D341Med (cell line): ENCODE results near the gene ZFPL1.

ENCODE experiments used
- DNase-seq: peaks from one replicate; pipeline ENCODE4 v3.0.0; 2012; ENCODE audit warnings: low spot score

The ZFPL1 gene

DNA sequence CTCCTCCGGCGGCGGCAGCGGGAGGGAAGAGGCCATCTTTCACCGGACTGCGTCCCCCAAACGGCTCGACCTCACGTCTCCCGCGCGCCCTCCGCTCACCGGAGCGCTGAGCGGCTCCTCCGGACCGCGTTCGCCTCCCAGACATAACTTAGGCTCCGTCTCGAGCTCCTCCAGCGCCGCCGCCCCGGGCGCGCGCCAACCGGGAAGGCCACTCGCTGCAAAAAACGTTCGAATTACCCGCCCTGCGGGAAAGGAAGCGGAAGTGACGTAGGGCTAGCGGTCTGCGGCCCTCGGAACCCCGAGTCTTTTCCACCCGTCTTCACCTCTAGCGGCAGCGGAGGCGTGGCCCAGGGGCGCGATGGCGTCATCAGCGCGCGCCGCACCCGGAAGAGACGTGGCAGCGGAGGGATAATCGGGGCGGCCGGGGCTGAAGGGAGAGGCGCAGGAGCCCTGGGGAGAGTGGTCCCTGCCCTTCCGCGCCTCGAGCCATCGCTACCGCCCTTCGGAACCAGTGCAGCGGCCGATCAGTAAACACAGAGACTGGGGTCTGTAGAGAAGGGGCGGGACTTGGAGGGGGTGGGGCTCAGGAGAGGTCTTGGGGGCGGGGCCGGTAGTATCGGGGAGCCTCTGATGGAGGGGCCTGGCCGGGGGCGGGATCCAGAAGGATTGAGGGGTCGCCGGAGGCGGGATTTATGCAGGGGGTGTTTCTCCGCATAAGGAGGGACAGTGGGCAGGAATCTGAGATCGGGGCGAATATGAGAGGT is at the start of gene ZFPL1, which contains the start of gene CDCA5:
Gene ZFPL1, plus strand, starts transcription at position 389 of the 764 bp plus-strand sequence. CDS start 477 bp downstream, outside the sequence.
Gene CDCA5, minus strand, starts transcription at position 207 of the 764 bp plus-strand sequence. Its CDS starts 62 bp downstream, at position 145.
- DNase-seq, result peak; percentile 99

DNA sequence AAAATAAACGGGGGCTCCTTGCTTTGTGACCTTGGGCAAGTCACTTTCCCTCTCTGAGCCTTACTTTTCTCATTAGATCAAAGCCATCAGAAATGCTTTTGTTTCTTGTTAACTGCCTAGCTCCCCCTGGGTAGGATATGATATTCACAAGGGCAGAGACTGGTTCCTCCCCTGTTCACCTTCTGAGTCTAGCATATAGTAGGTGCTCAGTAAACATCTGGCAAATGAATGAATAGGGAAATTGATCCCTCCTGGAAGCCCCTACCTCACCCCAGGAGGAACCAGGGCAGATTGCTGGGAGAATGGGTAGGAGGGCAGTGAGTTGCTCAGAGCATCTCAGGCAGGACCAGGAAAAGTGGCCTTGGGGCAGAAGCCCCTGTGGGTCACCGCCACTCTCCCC is 49.6 kb upstream of the ZFPL1 start:
- DNase-seq, result no peak

DNA sequence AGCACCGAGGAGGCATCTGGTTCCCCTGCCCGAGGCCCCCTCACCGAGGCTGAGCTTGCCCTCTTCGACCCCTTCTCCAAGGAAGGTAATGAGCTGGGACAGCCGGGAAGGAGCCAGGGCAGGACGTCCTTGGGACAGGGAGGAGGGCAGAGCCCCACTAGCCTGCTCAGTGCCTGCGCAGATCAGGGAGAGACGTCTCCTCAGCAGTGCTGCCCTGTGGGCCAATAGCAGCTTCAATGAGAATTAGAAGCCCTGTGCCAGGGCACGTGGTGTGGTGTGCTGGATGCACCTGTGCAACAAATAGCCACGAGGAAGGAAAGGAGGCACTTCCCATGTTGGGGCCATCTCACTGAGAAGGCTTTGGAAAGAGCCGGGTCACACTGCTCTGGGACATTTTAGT is 48.4 kb upstream of the ZFPL1 start:
- DNase-seq, result no peak

DNA sequence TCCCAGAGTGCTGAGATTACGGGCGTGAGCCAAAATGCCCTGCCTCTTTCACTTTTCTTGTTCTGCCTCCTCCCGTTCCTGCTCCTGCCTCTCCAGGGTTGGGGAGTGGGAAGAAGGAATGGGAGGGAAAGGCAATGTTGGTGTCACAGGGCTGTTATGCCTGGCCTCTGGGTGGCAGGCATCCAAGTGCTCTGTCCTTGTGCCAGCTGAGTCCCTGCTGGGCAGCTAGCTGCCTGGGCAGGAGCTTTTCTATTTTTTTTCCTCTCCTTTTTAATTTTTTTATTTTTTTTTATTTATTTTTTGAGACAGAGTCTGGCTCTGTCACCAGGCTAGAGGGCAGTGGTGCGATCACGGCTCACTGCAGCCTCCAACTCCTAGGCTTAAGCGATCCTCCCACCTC is 47.1 kb upstream of the ZFPL1 start:
- DNase-seq, result no peak

DNA sequence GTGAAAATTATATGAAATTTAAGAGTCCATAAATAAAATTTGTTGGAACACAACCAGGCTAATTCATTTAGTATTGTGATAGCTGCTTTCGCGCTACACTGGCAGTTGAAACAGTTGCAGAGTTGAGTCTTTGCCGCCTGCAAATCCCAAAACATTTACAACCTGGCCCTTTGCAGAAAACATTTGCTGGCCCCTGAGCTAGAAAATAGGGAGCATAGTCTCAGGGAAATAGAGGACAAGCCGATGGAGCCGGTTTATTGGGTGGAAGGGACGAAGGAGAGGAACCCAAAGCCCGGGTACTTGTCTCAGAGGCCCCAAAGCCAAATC is 43.5 kb upstream of the ZFPL1 start:
- DNase-seq, result no peak

DNA sequence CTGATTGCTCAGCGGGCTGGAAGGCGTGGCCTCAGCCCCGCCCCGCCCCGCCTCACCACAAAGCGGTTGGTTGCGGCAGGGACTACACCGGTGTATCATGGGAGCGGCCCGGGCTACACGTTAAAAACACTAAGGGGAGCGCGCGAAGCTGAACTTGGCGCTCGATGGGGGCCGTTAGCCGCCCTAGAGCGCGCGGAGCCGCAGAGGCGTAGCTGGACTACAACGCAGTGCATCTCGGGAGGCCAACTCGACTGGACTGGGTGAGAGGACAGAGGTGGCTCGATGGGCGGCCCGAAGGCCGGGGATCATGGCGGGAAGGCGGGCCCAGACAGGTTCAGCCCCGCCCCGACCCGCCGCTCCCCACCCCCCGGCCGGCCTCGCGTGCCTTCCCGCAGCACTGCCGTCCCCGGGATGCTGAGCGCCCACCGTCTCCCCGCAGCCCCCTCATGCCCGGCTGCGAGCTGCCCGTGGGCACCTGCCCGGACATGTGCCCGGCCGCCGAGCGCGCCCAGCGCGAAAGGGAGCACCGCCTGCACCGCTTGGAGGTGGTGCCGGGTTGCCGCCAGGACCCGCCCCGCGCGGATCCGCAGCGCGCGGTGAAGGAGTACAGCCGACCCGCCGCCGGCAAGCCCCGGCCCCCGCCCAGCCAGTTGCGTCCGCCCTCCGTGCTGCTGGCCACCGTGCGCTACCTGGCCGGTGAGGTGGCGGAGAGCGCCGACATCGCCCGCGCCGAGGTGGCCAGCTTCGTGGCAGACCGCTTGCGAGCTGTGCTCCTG is 43.0 kb upstream of the ZFPL1 start, which contains the start of gene SAC3D1:
Gene SAC3D1, plus strand, starts transcription at position 364 of the 776 bp plus-strand sequence. Its CDS starts 83 bp downstream, at position 447.
- DNase-seq, result peak; percentile 94

DNA sequence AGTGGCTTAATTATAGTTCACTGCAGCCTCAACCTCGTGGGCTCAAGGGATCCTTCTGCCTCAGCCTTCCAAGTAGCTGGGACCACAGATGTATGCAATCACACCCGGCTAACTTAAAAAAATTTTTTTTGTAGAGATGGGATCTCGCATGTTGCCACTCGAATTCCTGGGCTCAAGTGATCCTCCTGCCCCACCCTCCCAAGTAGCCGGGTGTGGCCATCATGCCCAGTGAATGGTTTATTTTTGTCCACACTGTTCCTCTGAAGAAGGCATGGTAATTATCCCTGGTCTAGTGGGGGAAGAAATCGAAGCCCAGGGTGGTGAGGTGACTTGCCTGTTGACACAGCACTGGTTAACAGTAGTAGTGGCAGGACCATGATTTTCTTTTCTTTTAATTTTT is 41.1 kb upstream of the ZFPL1 start:
- no peak for DNase-seq

DNA sequence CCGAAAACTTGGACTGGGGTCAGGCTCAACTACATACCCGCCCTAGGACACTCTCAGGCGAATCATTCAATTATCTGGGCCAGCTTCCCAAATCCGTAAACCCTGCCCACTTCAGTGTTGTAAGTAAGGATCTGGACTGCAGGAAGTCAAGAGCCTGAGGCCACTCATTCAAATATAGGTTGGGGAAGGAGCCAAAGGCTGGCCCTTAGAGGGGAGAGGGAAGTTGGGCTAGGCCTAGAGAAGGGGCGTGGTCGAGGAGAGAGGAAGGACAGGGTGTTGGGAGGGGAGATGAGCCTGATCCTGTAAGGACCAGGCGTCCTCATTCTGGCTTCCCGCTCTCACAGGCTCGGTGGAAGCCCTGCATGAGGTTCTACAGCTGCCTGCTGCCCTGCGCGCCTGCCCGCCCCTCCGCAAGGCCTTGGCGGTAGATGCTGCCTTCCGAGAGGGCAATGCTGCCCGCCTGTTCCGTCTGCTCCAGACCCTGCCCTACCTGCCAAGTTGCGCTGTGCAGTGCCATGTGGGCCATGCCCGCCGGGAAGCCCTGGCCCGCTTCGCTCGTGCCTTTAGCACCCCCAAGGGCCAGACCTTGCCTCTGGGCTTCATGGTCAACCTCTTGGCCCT is 40.0 kb upstream of the ZFPL1 start:
- no peak for DNase-seq

DNA sequence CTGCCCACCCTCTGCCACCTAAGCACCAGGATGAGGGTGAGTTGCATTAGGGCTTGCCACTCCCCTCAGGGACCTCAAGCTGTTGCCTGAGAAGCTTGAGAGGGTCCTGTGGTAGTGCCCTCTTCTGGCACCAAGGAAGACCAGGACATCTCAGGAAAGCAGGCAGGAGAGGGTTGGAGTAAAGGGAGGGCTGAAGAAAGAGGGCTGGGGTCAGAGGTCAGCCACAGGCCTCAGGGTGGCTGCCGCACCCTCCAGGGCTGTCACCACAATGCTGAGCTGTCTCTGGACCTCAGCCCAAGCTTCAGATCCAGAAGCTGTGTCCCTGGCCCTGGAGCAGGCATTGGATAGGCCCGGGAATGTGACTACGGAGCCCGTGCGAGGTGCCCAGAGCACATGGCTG is 39.0 kb upstream of the ZFPL1 start:
- no peak for DNase-seq

DNA sequence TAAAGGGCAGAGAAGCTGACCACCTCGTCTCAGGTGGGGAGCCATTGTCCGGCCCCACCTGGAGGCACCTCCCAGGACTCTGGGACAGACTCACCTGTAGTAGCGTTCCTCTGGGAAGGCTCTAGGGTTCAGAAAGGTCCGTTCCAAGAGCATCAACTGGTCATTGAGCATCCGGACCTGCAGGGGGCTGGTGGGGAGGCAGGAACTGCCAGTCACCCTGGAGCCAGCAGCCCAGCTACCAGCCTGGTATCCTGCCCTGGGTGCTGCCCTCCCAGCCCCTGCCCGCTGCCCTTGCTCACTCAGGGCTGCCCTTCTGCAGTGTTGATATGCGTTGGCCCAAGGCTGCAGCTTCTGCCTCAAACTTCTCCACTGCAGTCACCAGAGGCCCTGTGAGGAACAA is 38.3 kb upstream of the ZFPL1 start:
- no peak for DNase-seq

DNA sequence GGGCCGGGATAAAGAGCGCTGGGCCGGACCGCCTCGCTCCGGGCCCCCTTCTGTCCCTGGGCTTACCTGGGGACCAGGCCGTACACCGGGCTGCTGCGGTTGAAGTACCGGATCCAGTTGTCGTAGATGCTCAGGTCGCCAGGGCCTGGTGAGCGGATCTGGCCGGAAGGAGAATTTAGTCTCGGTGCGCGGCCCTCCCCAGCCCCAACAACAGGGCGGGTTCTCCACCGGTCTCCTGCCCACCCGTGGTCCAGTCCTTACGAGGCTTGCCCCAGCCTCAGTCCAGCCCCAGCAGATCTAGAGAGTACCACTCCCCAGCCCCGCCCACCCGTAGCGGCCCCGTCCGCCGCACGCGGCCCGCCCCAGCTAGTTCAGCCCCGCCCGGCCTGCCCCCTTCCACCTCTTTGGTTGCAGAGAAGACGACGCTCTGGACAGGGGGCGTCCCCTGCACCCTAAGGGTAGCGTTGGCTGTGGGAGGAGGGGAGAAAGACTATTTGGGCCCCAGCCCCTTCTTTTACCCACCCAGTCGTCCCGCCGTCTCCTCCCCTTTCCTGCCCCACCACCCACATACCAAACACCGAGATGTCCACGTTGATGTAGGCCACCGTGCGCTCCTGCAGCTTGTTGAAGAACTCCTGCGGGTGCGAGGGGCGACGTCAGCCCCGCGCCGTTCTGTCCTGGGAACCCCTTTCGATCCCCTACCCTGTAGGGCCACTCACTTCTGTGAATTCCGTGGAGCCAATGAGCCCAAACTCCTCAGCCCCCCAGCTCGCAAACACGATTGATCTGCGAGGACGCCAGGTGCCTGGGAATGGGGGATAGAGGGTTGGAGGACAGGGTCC is 36.2 kb upstream of the ZFPL1 start:
- DNase-seq, result no peak

DNA sequence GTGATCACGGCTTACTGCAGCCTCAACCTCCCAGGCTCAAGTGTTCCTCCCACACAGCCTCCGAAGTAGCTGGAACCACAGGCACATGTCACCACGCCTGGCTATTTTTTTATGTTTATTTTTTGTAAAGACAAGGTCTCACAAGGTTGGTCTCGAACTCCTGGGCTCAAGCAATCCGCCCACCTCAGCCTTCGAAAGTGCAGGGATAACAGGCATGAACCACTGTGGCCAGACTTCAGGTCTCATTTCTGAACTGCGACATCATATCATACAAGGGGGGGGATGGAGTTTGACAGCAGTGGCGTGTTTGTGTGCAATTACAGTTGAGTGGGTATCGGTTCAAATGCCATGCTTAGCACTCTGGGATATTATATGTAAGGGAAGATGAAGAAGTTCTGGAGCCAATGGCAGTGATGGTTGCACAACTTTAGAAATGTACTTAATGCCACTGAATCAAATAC is 32.6 kb upstream of the ZFPL1 start:
- no peak for DNase-seq

DNA sequence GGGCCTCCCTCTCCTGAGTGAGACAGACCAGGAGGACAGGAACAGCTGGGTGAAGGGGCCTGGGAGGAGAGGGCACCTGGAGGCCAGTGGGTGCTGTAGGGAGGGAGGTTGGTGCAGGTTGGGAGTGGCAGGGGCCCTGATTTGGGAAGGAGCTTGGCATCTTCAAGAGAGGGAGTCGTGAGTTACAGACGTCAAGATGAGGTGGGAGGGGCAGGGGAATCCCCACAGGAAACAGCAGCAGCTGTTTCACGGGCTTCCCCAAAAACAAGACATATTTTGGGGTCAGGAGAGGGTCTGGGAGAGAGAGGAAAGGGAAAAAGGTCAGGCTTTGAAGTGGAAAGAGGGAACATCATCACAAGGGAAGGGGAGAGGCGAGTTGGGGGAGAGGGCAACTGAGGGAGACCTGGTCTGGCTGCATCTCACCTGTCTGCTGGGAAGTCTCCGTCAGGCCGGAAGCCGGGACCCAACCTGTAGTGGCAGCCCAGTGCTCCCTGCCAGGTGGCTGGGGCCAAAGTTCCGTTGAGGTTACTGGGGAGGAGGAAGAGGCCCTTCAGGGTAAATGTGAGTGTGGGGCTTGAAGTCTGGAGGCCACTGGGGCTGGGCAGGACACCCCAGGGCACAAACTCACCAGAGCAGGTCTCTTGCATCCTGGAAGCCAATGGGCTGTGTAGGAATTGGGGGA is 30.1 kb upstream of the ZFPL1 start:
- no peak for DNase-seq

DNA sequence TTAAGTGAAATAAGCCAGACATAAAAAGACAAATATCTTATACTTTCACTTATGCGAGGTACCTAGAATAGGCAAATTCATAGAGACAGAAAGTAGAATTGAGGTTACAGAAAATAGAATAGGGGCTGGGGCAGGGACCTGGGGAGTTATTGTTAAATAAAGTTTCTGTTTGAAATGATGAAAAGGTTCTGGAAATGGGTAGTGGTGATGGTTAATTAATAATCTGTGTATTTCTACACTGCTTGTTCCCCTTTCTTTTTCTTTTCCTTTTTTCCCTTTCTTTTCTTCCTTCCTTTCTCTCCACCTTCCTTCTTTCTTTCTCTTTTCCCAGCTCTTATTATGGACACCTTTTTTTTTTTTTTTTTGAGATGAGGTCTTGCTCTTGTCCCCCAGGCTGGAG is 28.5 kb upstream of the ZFPL1 start:
- DNase-seq, result no peak

DNA sequence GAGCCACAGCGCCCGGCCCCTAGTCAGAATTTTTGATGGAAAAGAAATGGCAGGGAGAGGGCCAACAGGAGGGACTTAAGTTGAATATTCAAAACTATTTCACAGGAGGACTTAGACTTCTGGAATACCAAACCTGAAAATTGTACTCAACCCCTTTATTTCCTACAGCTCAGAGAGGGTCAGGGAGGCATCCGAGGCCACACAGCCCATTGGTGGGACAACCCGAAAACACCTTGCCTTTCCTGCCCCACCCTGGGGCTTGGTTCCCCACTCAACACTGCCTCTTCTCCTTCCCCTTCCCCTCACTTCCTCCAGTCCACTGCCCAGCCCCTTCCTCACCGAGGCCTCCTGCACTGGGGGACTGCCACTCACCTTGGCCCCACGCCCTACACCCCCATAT is 27.0 kb upstream of the ZFPL1 start:
- DNase-seq, result peak; percentile 4

DNA sequence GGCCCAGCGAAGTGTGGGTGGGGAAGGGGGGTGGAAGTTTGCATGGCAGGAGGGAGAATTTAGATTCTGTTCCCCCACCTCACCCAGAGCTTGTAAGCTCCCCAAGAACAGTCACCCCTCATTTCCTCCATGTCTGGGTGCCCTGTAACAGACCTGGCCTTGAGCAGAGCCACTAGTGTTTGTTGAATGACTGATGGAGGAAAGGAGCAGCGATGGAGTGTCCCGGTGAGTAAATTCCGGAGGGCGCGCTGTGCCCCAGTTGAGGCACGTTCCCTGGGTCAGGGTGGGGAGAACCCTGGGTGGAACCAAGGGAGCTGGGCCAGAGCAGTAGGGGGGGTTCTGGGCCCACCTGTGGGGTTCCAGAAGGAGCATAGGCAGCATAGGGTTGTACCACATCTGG is 26.5 kb upstream of the ZFPL1 start:
- no peak for DNase-seq

DNA sequence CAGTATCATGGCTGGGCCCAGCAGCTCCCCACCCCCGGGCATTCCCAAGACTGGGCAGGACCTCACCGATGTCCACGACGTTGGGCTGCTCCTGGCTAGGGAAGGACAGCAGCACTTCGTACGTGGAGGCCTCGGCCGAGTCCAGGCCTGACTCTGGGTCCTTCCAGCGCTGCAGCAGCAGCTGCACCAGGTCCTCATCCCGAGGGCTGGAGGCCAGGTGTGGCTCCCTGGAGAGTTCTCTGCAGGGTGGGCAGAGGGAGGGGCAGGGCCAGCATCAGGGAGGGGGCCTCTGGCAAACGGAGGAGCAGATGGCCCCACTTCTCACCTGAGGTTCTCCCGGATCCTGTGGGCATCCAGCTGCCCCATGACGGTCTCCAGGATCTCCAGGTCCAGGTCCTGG is 26.0 kb upstream of the ZFPL1 start:
- peak; percentile 26 for DNase-seq

DNA sequence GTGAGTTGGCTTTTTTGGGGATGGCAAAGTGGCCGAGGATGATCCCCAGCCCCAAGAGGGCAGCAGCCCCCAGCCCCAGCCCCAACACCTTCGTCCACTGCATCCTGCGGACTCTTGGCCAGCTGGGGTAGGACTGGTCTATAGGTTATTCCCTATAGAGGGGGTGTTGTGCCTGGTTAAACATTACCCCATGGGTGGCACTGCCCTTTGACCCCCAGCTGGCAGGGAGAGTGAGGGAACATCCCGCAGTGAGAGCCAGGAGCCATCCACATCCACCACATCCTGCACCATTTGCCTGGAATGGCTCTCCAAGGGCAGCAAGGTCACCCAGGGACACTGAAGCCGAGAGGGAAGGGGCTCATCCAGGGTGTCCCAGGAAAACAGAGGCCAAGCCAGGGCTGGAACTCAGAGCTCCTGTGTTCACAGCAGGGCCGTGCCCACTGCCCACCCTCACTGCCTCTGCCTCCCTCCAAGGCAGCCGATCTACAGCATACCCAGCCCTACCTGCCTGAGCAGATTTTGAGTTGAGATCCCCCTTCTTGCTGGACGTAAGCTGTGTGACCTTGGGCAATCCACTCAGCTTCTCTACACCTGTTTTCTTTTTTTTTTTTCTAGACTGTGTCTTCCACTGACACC is 25.5 kb upstream of the ZFPL1 start, which contains the start of gene NAALADL1:
Gene NAALADL1, minus strand, starts transcription at position 135 of the 636 bp plus-strand sequence. Its CDS starts 32 bp downstream, at position 103.
- peak; percentile 17 for DNase-seq

DNA sequence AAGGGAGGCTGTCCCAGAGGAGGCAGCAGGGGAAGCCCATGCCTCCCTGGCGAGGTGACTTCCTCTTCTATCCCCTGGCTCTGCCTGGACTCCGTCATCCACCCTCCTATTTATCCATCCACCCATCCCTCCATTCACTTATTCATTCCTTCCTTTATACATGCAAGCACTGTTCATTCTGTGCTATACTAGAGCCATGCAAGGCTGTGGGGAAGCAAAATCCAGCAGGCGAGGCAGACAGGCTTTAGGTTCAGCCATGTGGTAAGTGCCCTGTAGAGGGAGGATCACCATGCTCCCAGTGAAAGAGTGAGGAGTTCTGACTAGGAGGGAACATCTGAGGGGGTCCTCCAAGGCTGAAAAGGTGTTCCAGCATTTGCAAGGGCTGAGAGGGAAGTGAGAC is 24.5 kb upstream of the ZFPL1 start:
- no peak for DNase-seq

DNA sequence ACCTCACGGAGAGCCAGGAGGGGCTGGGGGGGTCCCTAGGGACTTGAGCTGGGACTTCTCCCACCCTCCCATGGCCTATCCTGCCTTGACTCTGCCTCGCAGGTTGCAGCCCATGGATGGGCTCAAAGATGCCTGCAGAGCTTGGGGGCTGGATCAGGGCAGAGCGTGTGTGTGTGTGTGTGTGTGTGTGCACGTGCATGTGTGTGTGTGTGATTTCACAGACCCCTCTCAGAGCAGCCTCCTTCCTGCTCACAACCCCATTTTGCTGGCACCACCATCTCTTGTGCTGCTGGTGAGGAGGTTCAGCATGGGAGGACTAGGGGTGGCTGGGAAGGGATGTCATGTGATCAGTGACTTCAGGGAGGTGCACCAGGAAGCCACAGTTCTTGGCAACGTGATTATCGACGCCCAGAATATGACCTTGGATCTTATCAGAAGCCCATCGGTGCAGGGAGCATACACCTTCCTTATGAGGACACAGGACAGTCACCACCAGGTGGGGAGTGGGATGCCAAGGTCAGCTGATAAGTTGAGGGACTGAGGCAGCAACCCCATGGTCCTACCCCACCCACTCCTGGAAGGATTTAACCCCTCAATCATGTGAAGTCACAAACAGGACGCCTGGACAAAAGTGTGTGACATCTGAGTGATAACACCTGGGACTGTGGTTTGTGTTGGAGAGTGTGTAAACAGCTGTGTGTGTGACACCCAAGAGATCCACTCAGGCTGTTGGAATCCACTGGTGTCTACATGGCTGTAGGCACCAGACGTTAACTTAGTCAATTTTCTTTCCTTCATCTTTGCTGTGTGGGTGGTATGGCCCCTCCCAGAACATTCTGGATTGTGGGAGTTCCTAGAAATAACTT is 23.8 kb upstream of the ZFPL1 start:
- DNase-seq, result no peak
